ENCODE results near the gene ZNF106.

The ZNF106 gene

GRCh38 chr15:42508263-42508690, 17.3 kb upstream of the ZNF106 start:
- Histone ChIP-seq H3K27me3 (replicated peaks in 2 of 5; ENCODE audit: control insufficient read depth in 4 of 5, insufficient read depth in 5 of 5, low read length in 4 of 5) (no peaks in the 10 kb centered on the region), H3K4me3 (ENCODE audit: control insufficient read depth in 1 of 7, extremely low read depth in 1 of 7, insufficient read depth in 4 of 7, low read depth in 2 of 7, low read length in 6 of 7) (no peak overlapping the region), H3K4me1 (ENCODE audit: control extremely low read depth in 1 of 4, control insufficient read depth in 4 of 4, insufficient read depth in 4 of 4, low read length in 3 of 4) (peaks cover 12 to 26% (median 22%) of the 10 kb centered on the region in 4 experiments), H3K27ac (ENCODE audit: insufficient read depth in 1 of 2, low read depth in 1 of 2, low read length in 2 of 2, poor library complexity in 1 of 2, severe bottlenecking in 2 of 2) (peak overlapping the region in 1 of 2 experiments; percentile 9), H3K36me3 (ENCODE audit: control insufficient read depth in 4 of 4, insufficient read depth in 4 of 4, low read length in 3 of 4) (peaks cover 2 to 6% (median 2%) of the 10 kb centered on the region in 4 experiments), H3K9me3 (ENCODE audit: control extremely low read depth in 1 of 5, control insufficient read depth in 4 of 5, insufficient read depth in 2 of 5, low read depth in 1 of 5, low read length in 4 of 5) (no peaks in the 10 kb centered on the region)
- DNase-seq, result peak in 2 of 3 donors; percentile 69 to 83
- 80% methylated on average over 8 of the region's 9 CpGs for WGBS (ENCODE audit: insufficient coverage)
- CTCF ChIA-PET, result interaction anchor here (1.0 kb wide), 1 partner anchor 9 kb away, joined by 3 read pairs; no protein-coding TSS in a partner anchor
- POLR2A ChIA-PET, result no interaction called here

- CTCF ChIA-PET, result interaction anchor here (0.6 to 1.0 kb wide), 2 partner anchors 10 to 75 kb away, joined by 3 read pairs; no protein-coding TSS in a partner anchor
- no peaks in the 10 kb centered on the region for H3K27me3 ChIP-seq (replicated peaks in 2 of 5; ENCODE audit: control insufficient read depth in 4 of 5, insufficient read depth in 5 of 5, low read length in 4 of 5)
- H3K9me3 ChIP-seq (ENCODE audit: control extremely low read depth in 1 of 5, control insufficient read depth in 4 of 5, insufficient read depth in 2 of 5, low read depth in 1 of 5, low read length in 4 of 5), result no peaks in the 10 kb centered on the region
- H3K4me1 ChIP-seq (ENCODE audit: control extremely low read depth in 1 of 4, control insufficient read depth in 4 of 4, insufficient read depth in 4 of 4, low read length in 3 of 4), result peaks cover 12 to 26% (median 22%) of the 10 kb centered on the region in 4 experiments
- H3K36me3 ChIP-seq (ENCODE audit: control insufficient read depth in 4 of 4, insufficient read depth in 4 of 4, low read length in 3 of 4), result peaks cover under 1 to 4% (median 2%) of the 10 kb centered on the region in 4 experiments
- WGBS (ENCODE audit: insufficient coverage), result 100% methylated on average over 1 of the region's 4 CpGs
- POLR2A ChIA-PET, result no interaction called here
- no peak overlapping the region for H3K4me3 ChIP-seq (ENCODE audit: control insufficient read depth in 1 of 7, extremely low read depth in 1 of 7, insufficient read depth in 4 of 7, low read depth in 2 of 7, low read length in 6 of 7)
- H3K27ac ChIP-seq (ENCODE audit: insufficient read depth in 1 of 2, low read depth in 1 of 2, low read length in 2 of 2, poor library complexity in 1 of 2, severe bottlenecking in 2 of 2), result no peak overlapping the region
- no peak for DNase-seq
Observed at GRCh38 chr15:42507514-42507913, 16.6 kb upstream of the ZNF106 start.

- no CpG with 5 or more reads among the region's 3 CpGs for WGBS (ENCODE audit: insufficient coverage)
- Histone ChIP-seq H3K27ac (ENCODE audit: insufficient read depth in 1 of 2, low read depth in 1 of 2, low read length in 2 of 2, poor library complexity in 1 of 2, severe bottlenecking in 2 of 2) (no peak overlapping the region), H3K4me1 (ENCODE audit: control extremely low read depth in 1 of 4, control insufficient read depth in 4 of 4, insufficient read depth in 4 of 4, low read length in 3 of 4) (peaks cover 15 to 31% (median 24%) of the 10 kb centered on the region in 4 experiments), H3K36me3 (ENCODE audit: control insufficient read depth in 4 of 4, insufficient read depth in 4 of 4, low read length in 3 of 4) (peaks cover 0 to 4% (median 2%) of the 10 kb centered on the region in 4 experiments), H3K27me3 (replicated peaks in 2 of 5; ENCODE audit: control insufficient read depth in 4 of 5, insufficient read depth in 5 of 5, low read length in 4 of 5) (no peaks in the 10 kb centered on the region), H3K9me3 (ENCODE audit: control extremely low read depth in 1 of 5, control insufficient read depth in 4 of 5, insufficient read depth in 2 of 5, low read depth in 1 of 5, low read length in 4 of 5) (no peaks in the 10 kb centered on the region), H3K4me3 (ENCODE audit: control insufficient read depth in 1 of 7, extremely low read depth in 1 of 7, insufficient read depth in 4 of 7, low read depth in 2 of 7, low read length in 6 of 7) (no peak overlapping the region)
- ChIA-PET CTCF (interaction anchor here (1.4 kb wide), 1 partner anchor 43 kb away, joined by 3 read pairs; no protein-coding TSS in a partner anchor), POLR2A (interaction anchor here (0.6 kb wide), 1 partner anchor 577 kb away, joined by 4 read pairs; no protein-coding TSS in a partner anchor)
- no peak for DNase-seq
Observed at GRCh38 chr15:42504631-42505030, 13.7 kb upstream of the ZNF106 start.

GRCh38 chr15:42503825-42504224, 12.9 kb upstream of the ZNF106 start:
- POLR2A ChIA-PET, result interaction anchor here (0.6 to 0.9 kb wide), 2 partner anchors 9 to 14 kb away, joined by 3 read pairs; no protein-coding TSS in a partner anchor

GRCh38 chr15:42502477-42502876, 11.5 kb upstream of the ZNF106 start:
- H3K36me3 ChIP-seq (ENCODE audit: control insufficient read depth in 4 of 4, insufficient read depth in 4 of 4, low read length in 3 of 4), result peaks cover 0 to 3% (median under 1%) of the 10 kb centered on the region in 4 experiments
- H3K4me1 ChIP-seq (ENCODE audit: control extremely low read depth in 1 of 4, control insufficient read depth in 4 of 4, insufficient read depth in 4 of 4, low read length in 3 of 4), result peaks cover 10 to 37% (median 24%) of the 10 kb centered on the region in 4 experiments
- ChIA-PET POLR2A (interaction anchor here (0.7 kb wide), 1 partner anchor 139 kb away, joined by 3 read pairs; no protein-coding TSS in a partner anchor), CTCF (interaction anchor here (0.8 to 1.2 kb wide), 3 partner anchors 11 to 149 kb away, joined by 3 to 4 read pairs (median 4); no protein-coding TSS in a partner anchor)
- no peak overlapping the region for H3K27ac ChIP-seq (ENCODE audit: insufficient read depth in 1 of 2, low read depth in 1 of 2, low read length in 2 of 2, poor library complexity in 1 of 2, severe bottlenecking in 2 of 2)
- DNase-seq, result peak in 2 of 3 donors; percentile 37 to 55
- no CpG with 5 or more reads among the region's 4 CpGs for WGBS (ENCODE audit: insufficient coverage)
- H3K4me3 ChIP-seq (ENCODE audit: control insufficient read depth in 1 of 7, extremely low read depth in 1 of 7, insufficient read depth in 4 of 7, low read depth in 2 of 7, low read length in 6 of 7), result no peak overlapping the region
- H3K9me3 ChIP-seq (ENCODE audit: control extremely low read depth in 1 of 5, control insufficient read depth in 4 of 5, insufficient read depth in 2 of 5, low read depth in 1 of 5, low read length in 4 of 5), result no peaks in the 10 kb centered on the region
- H3K27me3 ChIP-seq (replicated peaks in 2 of 5; ENCODE audit: control insufficient read depth in 4 of 5, insufficient read depth in 5 of 5, low read length in 4 of 5), result no peaks in the 10 kb centered on the region

More at GRCh38 chr15:42503825-42504224, 12.9 kb upstream of the ZNF106 start:
- Histone ChIP-seq H3K36me3 (ENCODE audit: control insufficient read depth in 4 of 4, insufficient read depth in 4 of 4, low read length in 3 of 4) (peaks cover 0 to 4% (median 2%) of the 10 kb centered on the region in 4 experiments), H3K9me3 (ENCODE audit: control extremely low read depth in 1 of 5, control insufficient read depth in 4 of 5, insufficient read depth in 2 of 5, low read depth in 1 of 5, low read length in 4 of 5) (no peaks in the 10 kb centered on the region), H3K4me1 (ENCODE audit: control extremely low read depth in 1 of 4, control insufficient read depth in 4 of 4, insufficient read depth in 4 of 4, low read length in 3 of 4) (peaks cover 10 to 32% (median 23%) of the 10 kb centered on the region in 4 experiments), H3K27me3 (replicated peaks in 2 of 5; ENCODE audit: control insufficient read depth in 4 of 5, insufficient read depth in 5 of 5, low read length in 4 of 5) (no peaks in the 10 kb centered on the region), H3K4me3 (ENCODE audit: control insufficient read depth in 1 of 7, extremely low read depth in 1 of 7, insufficient read depth in 4 of 7, low read depth in 2 of 7, low read length in 6 of 7) (no peak overlapping the region), H3K27ac (ENCODE audit: insufficient read depth in 1 of 2, low read depth in 1 of 2, low read length in 2 of 2, poor library complexity in 1 of 2, severe bottlenecking in 2 of 2) (no peak overlapping the region)
- WGBS (ENCODE audit: insufficient coverage), result 81% methylated on average over 1 of the region's 1 CpG
- no peak for DNase-seq
- CTCF ChIA-PET, result interaction anchor here (1.4 kb wide), 1 partner anchor 44 kb away, joined by 3 read pairs; no protein-coding TSS in a partner anchor

GRCh38 chr15:42499858-42500609, 9.1 kb upstream of the ZNF106 start:
- 67% methylated on average over 3 of the region's 12 CpGs for WGBS (ENCODE audit: insufficient coverage)
- Histone ChIP-seq H3K4me1 (ENCODE audit: control extremely low read depth in 1 of 4, control insufficient read depth in 4 of 4, insufficient read depth in 4 of 4, low read length in 3 of 4) (peaks cover 11 to 53% (median 36%) of the 10 kb centered on the region in 4 experiments), H3K4me3 (ENCODE audit: control insufficient read depth in 1 of 7, extremely low read depth in 1 of 7, insufficient read depth in 4 of 7, low read depth in 2 of 7, low read length in 6 of 7) (peak overlapping the region in 1 of 7 experiments; percentile 19), H3K27me3 (replicated peaks in 2 of 5; ENCODE audit: control insufficient read depth in 4 of 5, insufficient read depth in 5 of 5, low read length in 4 of 5) (no peaks in the 10 kb centered on the region), H3K36me3 (ENCODE audit: control insufficient read depth in 4 of 4, insufficient read depth in 4 of 4, low read length in 3 of 4) (no peaks in the 10 kb centered on the region), H3K9me3 (ENCODE audit: control extremely low read depth in 1 of 5, control insufficient read depth in 4 of 5, insufficient read depth in 2 of 5, low read depth in 1 of 5, low read length in 4 of 5) (no peaks in the 10 kb centered on the region), H3K27ac (ENCODE audit: insufficient read depth in 1 of 2, low read depth in 1 of 2, low read length in 2 of 2, poor library complexity in 1 of 2, severe bottlenecking in 2 of 2) (peak overlapping the region in 1 of 2 experiments; percentile 71)
- DNase-seq, result peak in 2 of 3 donors; percentile 39 to 60
- CTCF ChIA-PET, result interaction anchor here (0.8 to 2.7 kb wide), 5 partner anchors 9 to 18 kb away, joined by 3 to 10 read pairs (median 5); partner anchors contain the start of gene ZNF106
- POLR2A ChIA-PET, result interaction anchor here (1.3 kb wide), 1 partner anchor 12 kb away, joined by 11 read pairs; no protein-coding TSS in a partner anchor

All from common myeloid progenitor, CD34-positive (primary cell).